GM18511 (cell line): ENCODE results near the gene SHANK3.
"Not testable (repeated sequence)": the region's sequence is repeated elsewhere in the genome, so short reads cannot be mapped to it uniquely, and the experiment has no call there.

Experiments used
- ATAC-seq: cut with Tn5 transposase; IDR thresholded peaks from one replicate; pipeline ENCODE4 v1.9.1; 2021; ENCODE audit warnings: mild to moderate bottlenecking, moderate library complexity; ENCODE audit not compliant: unreplicated experiment

The SHANK3 gene

DNA sequence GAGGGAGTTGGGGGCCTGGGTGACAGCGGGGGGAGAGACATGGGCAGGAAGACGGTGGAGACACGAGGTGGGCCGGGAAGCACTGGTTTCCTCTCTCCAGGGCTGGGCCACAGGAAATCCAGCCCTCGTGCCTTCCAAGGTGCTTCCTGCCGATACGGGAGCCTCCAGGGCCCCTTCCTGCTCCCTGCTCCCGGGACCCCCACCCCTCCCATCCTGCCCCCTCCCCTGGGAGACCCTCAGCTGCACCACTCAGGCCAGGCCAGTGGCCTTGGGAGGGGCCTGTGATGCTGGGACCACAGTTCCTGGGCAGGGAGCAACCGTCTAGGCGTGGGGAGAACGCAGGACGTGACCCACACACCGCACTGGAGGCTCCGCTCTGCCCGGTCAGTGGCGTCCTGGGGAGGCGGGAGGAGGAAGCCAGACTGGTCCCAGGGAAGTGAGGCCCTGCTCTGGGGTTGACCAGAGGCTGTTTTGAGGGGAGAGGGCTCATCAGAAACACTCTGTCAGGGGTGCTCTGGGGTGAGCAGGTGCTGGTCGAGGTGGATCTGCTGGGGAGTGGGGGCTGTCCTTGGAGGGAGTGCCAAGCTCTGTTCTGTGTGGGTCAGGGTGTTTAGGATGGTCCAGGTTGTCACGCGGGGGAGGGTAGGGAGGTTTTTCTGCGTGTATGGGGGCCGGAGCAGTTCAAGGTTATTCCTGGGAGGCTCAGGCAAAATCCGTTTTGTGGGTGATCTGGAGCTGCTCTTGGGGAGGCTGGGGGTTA, at the start of gene SHANK3:
SHANK3 (plus strand) TSS at position 353 of the 760 bp plus-strand sequence.
- no peak for ATAC-seq

DNA sequence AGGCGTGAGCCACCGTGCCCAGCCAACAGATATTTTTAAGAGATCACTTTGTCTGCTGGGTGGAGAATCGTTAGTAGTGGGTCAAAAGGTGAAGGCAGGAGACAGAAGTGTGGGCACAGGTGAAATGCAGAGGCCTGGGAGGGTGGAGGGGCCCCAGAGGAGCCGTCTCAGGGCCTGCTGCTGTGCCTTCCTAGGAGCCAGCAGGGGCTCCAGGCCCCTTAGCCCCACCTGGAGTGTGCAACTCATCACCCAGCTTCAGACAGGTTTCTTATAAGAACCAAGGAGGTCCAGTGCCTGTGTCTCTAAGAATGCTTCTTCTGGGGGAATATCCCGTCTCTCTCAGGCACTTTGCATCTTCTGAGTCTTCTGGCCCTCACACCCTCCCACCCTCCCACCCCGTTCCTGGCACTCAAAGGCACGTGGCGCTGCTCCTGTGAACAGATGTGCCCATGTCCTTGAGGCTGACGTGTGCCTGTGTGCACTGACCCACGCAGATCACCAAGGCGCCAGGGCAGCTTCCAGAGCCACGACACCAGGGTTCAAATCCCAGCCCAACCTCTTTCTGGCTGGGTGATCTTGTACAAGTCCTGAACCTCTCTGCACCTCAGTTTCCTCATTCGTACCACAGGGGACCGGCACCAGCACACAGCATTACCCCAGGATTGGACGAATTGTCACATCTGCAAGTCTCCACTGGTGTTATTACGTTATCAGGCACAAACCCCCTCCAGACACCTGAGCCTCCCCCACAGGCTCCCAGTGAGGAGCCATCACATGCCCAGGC, 48.1 kb upstream of the SHANK3 start:
- ATAC-seq: no peak

DNA sequence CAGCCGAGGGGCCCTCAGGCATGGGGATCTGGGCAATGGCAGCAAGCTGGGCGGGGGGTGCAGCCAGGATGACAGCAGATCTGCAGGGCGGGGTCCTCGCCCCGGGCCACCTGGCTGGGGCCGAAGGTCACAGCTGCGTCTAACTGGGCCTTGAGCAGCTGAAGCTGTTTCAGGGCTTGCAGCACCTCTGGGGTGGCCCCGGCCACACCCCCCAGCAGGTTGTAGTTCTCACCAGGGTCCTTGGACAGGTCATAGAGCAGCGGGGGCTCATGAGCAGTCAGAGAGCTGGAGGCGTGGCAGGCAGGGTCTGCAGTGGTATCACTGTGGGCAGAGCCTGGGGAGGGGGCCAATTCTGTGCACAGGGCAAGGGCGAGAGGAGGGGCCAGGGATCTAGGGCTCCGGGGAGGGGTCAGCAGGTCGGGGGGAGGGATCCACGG, 47.5 kb upstream of the SHANK3 start:
- no peak for ATAC-seq

DNA sequence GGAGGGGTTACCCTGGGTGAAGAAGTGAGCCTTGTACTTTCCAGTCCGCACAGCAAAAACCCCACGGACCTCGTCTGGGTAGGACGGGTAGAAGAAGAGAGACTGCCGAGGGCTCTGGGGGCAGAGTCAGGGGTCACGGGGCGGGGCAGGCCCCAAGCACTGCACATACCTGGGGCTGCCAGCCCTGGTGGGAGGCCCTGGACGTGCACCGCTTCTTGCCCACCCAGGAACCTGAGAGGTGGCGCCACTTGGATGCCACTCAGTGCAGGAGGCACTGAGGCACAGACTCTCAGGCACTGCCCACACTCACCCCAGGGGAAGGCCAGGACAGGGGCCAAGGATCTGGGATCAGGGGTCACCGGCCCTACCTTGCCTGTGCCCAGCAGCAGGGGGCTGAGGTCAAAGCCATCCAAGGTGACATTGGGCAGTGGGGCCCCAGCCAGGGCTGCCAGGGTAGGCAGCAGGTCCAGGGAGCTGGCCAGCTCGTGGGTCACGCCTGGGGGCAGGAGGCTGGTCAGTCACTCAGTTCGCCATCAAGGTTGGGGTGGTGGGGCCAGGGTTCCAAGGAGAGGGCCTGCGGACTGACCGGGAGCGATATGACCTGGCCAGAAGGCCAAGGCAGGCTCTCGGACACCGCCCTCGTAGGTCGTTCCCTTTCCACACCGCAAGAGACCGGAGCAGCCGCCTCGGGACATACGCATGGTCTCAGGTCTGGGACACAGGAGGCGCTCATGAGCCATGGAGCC, 46.9 kb upstream of the SHANK3 start:
- ATAC-seq: no peak

DNA sequence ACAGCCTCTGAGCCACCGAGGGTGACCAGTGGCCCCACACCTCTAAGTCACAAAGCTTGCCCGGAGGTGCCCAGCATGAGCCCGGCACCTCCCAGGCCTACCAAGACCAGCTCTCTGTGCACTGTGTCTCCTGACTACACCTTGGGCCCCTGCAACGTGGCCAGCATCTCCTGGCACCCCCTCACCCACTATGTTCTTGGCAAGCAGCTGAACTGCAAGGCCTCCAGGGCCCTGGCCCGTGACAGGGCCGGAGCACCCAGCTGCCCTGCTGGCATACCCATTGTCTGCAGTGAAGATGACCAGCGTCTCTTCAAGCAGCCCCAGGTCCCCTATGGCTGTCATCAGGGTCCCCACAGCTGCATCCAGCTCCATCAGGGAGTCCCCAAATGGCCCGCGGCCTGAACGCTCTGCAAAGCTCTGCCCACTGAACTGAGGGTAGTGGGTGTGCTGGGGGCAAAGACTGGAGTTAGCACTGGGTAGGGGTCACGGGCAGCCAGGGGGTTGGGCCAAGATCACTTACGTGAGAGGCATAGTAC, 46.2 kb upstream of the SHANK3 start:
- ATAC-seq: no peak

DNA sequence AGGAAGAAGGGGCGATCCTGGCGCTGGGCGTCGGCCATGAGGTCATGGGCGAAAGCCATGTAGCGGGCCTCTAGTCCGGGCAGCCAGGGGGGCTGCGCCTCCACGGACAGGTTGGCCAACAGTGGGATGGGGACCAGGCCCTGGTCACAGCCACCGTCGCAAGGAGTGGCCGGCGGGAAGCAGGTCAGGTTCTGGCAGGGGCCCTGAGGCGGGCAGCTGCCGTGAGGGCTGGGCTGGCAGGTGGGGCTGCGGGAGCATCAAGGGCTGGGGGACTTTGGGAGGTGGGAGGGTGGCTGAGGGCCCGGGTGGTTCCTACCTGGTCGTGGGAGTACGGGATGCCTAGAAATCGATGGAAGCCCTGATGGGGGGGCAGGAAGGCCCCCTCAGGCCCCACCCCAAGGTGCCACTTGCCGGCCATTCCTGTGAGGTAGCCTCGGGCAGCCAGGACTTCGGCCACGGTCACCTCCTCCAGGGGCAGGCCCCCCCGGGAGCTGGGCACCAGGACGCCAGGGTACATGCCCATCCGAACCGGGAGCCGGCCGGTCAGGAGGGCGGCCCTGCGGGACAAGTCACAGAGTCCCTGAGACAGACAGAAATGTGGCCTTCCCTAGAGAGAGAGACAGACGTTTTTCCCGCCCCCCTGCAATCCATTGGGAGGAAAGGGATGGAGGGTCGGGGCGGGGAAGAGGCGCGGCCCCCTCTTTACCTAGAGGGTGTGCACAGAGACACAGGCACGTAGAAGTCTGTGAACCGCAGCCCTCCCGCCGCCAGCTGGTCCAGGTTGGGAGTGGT, 45.6 kb upstream of the SHANK3 start:
- no peak for ATAC-seq

DNA sequence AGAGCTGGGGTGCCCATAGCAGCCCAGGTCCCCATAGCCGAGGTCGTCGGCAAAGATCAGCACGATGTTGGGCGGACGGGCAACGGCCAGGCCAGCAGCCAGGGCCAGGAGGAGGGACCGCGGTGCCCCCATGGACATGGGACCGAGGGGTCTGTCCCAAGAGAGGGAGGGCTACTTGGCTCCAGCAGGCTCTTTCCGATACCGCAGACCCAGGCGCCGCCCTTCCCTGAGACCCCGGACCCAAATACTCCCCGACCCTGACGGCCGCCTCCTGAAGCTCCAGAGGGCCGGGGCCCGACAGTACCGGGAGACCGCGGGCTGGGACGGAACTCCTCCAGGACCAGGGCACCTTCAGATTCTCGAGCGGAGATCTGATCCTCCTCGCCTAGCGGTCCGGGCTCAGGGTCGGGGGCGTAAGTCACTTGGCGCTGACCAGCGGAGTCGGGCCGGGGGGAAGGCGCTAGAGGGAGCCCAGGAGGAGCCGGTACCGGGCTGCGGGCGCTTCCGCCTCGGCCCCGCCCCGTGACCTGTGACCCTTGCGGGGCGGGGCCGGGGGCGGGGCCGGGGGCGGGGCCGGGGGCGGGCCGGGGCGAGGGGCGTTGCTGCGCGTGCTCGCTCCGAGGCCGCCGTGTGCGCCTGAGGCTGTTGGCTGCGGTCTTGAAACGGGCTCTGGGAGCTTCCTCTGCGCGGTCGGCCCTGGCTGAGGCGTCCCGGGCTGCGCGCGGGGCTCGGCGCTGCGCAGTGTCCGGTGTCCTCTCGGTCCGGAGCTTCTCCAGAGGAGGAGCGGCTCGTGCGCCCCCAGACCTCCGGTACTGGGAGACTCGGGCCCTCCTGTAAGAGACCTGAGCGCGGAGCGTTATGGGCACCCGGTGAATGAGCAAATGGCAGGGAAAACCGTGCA, 44.7 kb upstream of the SHANK3 start, which contains the start of gene ARSA:
ARSA (minus strand) TSS at position 511 of the 901 bp plus-strand sequence; CDS start at position 138, 373 bp downstream.
- ATAC-seq: peak; percentile 82

DNA sequence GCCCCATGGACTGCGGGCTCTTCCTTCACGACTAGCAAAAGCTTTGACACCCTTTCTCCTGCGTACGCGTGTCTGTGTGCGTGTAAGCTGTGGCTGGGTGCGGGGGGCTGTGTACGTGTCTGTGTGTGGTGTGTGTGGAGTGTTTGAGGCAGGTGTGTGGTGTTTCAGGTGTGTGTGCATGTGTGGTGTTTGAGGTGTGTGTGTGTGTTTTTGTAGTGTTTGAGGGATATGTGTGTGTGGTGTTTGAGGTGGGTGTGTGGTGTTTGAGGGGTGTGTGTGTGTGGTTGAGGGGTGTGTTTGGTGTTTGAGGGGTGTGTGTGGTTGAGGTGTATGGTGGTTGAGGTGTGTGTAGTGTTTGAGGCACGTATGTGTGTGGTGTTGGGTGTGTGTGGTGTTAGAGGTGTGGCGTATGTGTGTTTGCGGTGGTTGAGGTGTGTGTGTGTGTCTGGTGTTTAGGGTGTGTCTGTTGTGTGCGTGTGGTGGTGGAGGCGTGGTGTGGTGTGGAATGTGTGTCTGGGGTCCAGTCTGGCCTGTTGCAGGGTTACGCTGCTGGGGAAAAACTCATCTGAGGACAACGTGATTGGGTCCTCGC, 44.0 kb upstream of the SHANK3 start:
- peak; percentile 5 for ATAC-seq

DNA sequence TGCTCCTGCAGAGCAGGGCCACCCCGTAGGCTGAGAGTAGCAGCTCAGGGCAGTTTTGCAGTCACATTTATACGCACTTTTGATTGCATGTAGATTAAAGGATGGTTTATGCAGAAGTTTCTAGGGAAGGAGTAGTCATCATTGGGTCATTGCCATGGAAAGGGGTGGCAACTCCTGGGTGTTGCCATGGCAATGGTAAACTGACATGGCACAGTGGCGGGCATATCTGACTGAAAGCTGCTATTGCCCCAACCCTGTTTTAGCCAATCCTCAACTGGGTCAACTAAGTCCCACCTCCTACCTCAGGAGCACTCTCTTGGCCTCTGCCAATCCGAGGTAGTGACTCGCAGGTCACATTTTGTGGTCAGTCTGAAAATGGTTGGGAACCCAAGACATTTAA, 42.2 kb upstream of the SHANK3 start:
- ATAC-seq: no peak

DNA sequence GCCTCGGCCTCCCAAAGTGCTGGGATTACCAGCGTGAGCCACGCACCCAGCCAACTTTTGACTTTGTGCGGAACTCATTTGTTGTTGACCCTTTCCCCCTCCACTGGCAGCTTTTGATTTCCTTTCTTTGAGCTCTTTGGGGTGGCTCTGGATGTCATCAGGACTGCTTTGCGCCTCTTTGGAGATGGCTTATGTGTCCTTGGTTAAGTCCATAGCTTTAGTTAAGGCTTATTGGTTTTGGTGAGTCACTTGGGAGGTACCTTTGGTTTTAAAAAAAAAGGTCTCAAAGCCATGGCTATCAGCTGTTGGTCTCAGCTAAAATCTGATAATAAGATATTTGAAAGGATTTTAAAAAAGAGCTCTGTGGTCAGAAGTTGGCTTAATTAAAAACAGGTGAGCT, 39.5 kb upstream of the SHANK3 start:
- no peak for ATAC-seq

DNA sequence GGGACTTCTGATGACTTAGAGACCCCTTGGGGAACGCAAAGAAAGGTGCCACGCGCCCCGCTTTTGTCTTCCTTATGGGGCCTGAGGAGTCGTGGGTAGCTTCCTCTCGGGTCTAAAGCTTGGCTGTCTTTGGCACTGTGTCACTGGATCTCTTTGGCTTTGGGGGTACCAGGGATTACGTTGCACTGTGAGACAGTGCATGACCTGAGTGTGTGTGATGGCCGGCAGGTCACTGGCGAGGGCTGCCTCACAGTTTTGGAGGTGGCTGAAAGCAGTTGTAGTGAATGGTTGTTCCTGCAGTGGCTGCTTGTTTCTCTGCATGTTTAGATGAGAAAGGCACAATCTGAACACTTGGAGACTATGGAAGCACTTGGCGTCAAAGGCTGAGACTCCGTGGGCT, 38.9 kb upstream of the SHANK3 start:
- ATAC-seq: no peak

DNA sequence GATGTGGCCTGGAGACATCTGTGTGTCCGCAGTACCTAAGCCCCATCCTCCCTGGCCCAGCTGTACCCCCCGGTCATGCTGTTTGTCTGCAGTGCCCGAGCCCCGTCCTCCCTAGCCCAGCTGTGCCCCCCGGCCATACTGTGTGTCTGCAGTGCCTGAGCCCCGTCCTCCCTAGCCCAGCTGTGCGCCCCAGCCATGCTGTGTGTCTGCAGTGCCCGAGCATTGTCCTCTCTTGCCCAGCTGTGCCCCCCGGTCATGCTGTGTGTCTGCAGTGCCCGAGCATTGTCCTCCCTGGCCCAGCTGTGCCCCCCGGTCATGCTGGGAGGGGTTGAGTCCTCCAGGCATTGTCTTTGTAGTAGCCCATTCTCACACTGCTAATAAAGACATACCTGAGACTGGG, 37.0 kb upstream of the SHANK3 start:
- ATAC-seq: no peak

DNA sequence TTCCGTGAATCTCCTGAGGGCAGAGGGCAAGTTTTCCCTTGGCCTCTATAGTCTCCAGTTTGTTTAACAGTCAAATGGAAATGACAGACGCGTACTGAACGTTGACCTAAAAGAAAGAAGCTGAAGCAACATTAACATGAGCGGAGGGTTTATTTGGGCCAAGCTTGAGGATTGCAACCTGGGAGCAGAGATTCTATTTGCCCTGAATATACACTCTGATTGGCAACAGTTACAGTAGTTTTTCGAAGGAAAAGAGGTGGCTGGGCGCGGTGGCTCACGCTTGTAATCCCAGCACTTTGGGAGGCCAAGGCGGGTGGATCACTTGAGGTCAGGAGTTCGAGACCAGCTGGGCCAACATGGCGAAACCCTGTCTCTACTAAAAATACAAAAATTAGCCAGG, 32.3 kb upstream of the SHANK3 start:
- ATAC-seq: not testable (repeated sequence)

DNA sequence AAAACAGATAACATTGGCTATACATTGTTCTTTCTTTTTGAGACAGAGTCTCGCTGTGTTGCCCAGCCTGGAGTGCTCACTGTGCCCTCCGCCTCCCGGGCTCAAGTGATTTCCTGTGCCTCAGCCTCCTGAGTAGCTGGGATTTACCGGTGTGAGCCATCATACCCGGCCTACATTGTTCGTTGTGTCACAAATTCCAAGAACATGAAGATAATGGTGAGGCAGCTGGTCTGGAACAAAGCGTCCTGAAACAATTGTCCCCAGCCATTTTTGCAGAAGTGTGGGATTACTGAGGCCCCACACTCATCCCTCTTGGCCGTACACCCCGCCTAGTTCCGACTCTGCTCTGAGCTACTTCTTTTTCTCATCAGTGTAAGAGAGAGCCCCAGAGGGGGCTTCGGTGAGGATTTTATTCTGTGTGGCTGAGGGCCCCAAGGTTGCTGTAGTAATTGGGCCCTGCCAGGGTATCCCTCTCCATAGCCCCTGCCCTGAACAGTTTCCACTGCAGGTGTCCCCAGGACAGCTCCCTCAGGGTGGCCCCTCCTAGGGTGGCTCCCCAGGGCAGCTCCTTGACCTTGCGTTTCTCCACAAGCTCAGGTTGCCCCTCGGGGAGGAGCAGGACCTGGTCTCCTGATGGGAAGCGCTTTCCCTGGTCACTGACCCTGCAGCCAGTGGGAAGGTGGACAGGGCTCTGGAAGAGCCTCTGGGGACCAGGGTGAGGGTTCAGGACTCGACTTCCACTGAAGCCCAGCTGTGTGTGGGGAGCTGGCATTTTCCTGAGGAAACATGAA, 31.6 kb upstream of the SHANK3 start:
- no peak for ATAC-seq

DNA sequence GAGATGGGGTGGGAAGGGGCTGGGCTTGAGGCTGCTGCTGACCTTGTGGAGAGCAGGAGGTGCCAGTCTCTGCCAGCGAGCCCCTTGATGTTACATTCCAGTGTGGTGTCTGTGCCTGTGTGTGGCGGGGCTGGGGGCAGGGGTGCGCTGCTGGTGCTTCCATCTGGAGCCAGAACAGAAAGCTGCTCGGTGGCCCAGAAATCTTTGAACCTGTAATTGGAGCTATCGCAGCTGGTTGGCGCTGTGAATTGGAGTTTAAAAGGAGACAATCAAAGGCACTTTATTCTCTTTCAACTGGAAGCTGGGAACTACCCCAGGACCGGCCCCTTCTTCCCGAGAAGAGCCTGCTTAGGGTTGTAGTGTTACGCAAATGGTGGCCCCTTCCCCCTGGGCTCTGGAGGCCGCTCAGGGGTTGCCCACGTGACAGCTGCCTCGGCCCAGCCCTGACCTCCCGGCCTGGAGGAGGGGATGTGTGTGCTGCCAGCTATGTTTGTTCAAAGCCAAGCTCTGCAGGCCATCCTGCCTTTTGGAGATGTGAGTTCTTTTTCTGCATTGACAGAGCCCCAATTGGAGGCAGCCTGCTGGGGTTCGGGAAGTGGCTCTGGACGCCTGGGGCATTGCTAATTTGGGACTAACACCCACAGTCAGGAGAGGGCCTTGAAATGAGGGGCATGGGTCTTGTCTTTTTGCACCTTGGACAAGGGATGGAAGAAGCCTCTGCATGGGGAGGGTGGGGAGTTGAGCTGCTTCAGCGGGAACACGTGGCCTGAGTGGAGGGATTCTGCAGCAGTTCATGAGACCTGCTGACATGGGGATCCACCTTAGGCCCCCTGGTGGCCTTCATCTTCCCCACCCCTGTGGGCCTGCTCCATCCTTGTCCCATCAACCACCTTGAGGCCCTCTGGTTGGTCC, 30.7 kb upstream of the SHANK3 start:
- no peak for ATAC-seq

DNA sequence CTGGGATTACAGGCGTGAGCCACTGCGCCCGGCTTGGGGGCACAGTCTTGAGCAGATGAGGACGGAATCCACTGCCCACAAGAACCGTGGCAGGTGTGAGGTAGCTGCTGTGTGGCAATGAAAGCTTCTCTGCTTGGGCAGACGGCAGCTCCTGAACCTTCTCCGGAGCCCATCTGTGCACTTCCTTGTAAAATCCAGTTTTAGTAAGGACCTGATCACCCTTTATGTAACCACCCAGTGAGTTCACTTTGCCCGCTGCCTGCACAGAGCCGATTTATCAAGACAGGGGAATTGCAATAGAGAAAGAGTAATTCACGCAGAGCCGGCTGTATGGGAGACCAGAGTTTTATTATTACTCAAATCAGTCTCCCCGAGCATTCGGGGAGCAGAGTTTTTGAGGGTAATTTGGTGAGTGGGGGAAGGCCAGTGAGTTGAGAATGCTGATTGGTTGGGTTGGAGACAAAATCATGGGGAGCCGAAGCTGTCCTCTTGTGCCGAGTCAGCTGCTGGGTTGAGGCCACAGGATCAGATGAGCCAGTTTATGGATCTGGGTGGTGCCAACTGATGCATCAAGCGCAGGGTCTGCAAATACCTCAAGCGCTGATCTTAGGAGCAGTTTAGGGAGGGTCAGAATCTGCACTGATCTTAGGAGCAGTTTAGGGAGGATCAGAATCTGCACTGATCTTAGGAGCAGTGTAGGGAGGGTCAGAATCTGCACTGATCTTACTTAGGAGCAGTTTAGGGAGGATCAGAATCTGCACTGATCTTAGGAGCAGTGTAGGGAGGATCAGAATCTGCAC, 29.4 kb upstream of the SHANK3 start:
- ATAC-seq: not testable (repeated sequence)

DNA sequence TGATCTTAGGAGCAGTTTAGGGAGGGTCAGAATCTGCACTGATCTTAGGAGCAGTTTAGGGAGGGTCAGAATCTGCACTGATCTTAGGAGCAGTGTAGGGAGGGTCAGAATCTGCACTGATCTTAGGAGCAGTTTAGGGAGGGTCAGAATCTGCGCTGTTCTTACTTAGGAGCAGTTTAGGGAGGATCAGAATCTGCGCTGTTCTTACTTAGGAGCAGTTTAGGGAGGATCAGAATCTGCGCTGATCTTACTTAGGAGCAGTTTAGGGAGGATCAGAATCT, 28.9 kb upstream of the SHANK3 start:
- ATAC-seq: not testable (repeated sequence)
